Endothelial cell of umbilical vein (primary cell): ENCODE data around the gene CHST8. TPM values are rescaled to one million over a fixed set of nuclear protein-coding genes. Genes with fewer than 3 reads are reported as not detected.

Source experiments
- BruUV-seq: library from RNA; stranded (reverse); fragments of 400-500 nt; replicated peaks from 2 replicates; lab custom pipeline; 2021; lab: Mats Ljungman, UMichigan
- CTCF ChIA-PET: fragments of 300-600, 350-600 bp; sonication (Branson Sonifier 250); formaldehyde crosslinking; loops from one replicate; lab custom pipeline; 2021; ENCODE audit warnings: antibody characterized with exemption, inconsistent platforms; lab: Charles Lee
- POLR2A ChIA-PET: fragments of 300-600, 350-600 bp; sonication (Branson Sonifier 250); formaldehyde crosslinking; loops from one replicate; lab custom pipeline; 2021; ENCODE audit warnings: antibody characterized with exemption, inconsistent platforms; lab: Charles Lee
- DNase-seq: peaks from one replicate; pipeline ENCODE4 v3.0.0-alpha.2; 2011; ENCODE audit warnings: low read depth, low spot score
- FAIRE-seq: peaks from 2 replicates; lab custom pipeline; 2011; peaks lifted over from hg19 to GRCh38; lab: Jason Lieb, UNC
- H2AFZ ChIP-seq: 2 replicates; pipeline ENCODE4 v1.6.0; 2012; ENCODE audit warnings: low read depth, low read length, control low read depth, inconsistent platforms
- H3K27ac ChIP-seq: 2 replicates; pipeline ENCODE4 v1.5.1; 2011; ENCODE audit warnings: low read depth, mild to moderate bottlenecking, control low read depth, low read length, moderate library complexity; ENCODE audit not compliant: insufficient read depth
- H3K27me3 ChIP-seq, 2 experiments: 2 replicates each; pipeline versions ENCODE4 v1.6.0 to v1.6.1; 2011; ENCODE audit warnings: low read length in 2 of 2, mixed read lengths in 1 of 2; ENCODE audit not compliant: control insufficient read depth in 2 of 2, insufficient read depth in 2 of 2
- H3K36me3 ChIP-seq, 2 experiments: 2 replicates in 1 of 2; 3 replicates in 1 of 2; pipeline ENCODE4 v1.5.1; 2011; ENCODE audit warnings: low read length in 2 of 2, mild to moderate bottlenecking in 1 of 2, moderate library complexity in 1 of 2; ENCODE audit not compliant: control insufficient read depth in 2 of 2, insufficient read depth in 2 of 2; ENCODE audit errors: extremely low read depth in 1 of 2
- H3K4me1 ChIP-seq: 3 replicates; pipeline ENCODE4 v1.5.1; 2011; ENCODE audit warnings: mild to moderate bottlenecking, low read length; ENCODE audit not compliant: control insufficient read depth, insufficient read depth; ENCODE audit errors: extremely low read depth
- H3K4me2 ChIP-seq: 2 replicates; pipeline ENCODE4 v1.6.1; 2011; ENCODE audit warnings: low read length, control low read depth, mixed read lengths; ENCODE audit not compliant: insufficient read depth
- H3K4me3 ChIP-seq, 3 experiments: fragments of 200-600 bp in 1 of 3; sonication (generic), shearing (Covaris generic) in 1 of 3; replicated peaks in 1 of 3; 2 replicates each; pipeline ENCODE4 v1.5.1; 2011 to 2016; ENCODE audit warnings: control low read depth in 3 of 3, low read length in 3 of 3, mild to moderate bottlenecking in 2 of 3, inconsistent platforms in 1 of 3, low read depth in 1 of 3, moderate library complexity in 1 of 3; ENCODE audit not compliant: insufficient read depth in 1 of 3
- H3K79me2 ChIP-seq: 2 replicates; pipeline ENCODE4 v1.6.0; 2012; ENCODE audit warnings: low read length, inconsistent platforms; ENCODE audit not compliant: control insufficient read depth, insufficient read depth
- H3K9ac ChIP-seq: replicated peaks from 2 replicates; pipeline ENCODE3; 2011; ENCODE audit warnings: low read length, control low read depth; ENCODE audit not compliant: insufficient read depth; ENCODE audit errors: extremely low read depth
- H3K9me1 ChIP-seq: replicated peaks from 3 replicates; pipeline ENCODE4 v1.6.0; 2011; ENCODE audit warnings: mild to moderate bottlenecking, low read length; ENCODE audit not compliant: control insufficient read depth, insufficient read depth; ENCODE audit errors: extremely low read depth
- H3K9me3 ChIP-seq: replicated peaks from 2 replicates; pipeline ENCODE4 v1.5.1; 2012; ENCODE audit warnings: low read length, inconsistent platforms; ENCODE audit not compliant: control insufficient read depth, insufficient read depth
- H4K20me1 ChIP-seq: replicated peaks from 2 replicates; pipeline ENCODE3; 2011; ENCODE audit warnings: mild to moderate bottlenecking, low read length; ENCODE audit not compliant: control insufficient read depth, insufficient read depth; ENCODE audit errors: extremely low read depth
- CTCF ChIP-seq, 2 donors: IDR thresholded peaks; 1 replicate in 1 of 2; 2 replicates in 1 of 2; pipeline ENCODE4 v1.5.1; 2011; ENCODE audit warnings: low read length in 2 of 2, mild to moderate bottlenecking in 2 of 2, moderate library complexity in 2 of 2, control low read depth in 1 of 2, inconsistent platforms in 1 of 2, low read depth in 1 of 2; ENCODE audit not compliant: insufficient read depth in 1 of 2; ENCODE audit errors: extremely low read depth in 1 of 2
- EZH2 ChIP-seq: IDR thresholded peaks from 2 replicates; pipeline ENCODE4 v1.6.1; 2012; ENCODE audit warnings: borderline replicate concordance, low read depth, mild to moderate bottlenecking, moderate library complexity, low read length, inconsistent platforms; ENCODE audit not compliant: severe bottlenecking
- FOS ChIP-seq: IDR thresholded peaks from 2 replicates; pipeline ENCODE4 v1.6.1; 2011; ENCODE audit warnings: mild to moderate bottlenecking, low read length, moderate library complexity, borderline replicate concordance; ENCODE audit not compliant: insufficient read depth
- GATA2 ChIP-seq: IDR thresholded peaks from 2 replicates; pipeline ENCODE4 v1.7.0; 2011; ENCODE audit warnings: low read depth, mild to moderate bottlenecking, moderate library complexity, mixed read lengths, low read length; ENCODE audit not compliant: insufficient read length, insufficient read depth
- JUN ChIP-seq: IDR thresholded peaks from 2 replicates; pipeline ENCODE4 v1.6.1; 2011; ENCODE audit warnings: borderline replicate concordance, low read depth; ENCODE audit not compliant: insufficient read length, insufficient read depth
- MAX ChIP-seq: IDR thresholded peaks from 2 replicates; pipeline ENCODE4 v1.6.1; 2011; ENCODE audit not compliant: insufficient read depth, insufficient read length
- MYC ChIP-seq: IDR thresholded peaks from one replicate; pipeline ENCODE4 v1.6.1; 2011; ENCODE audit warnings: mild to moderate bottlenecking, low read depth, low read length
- POLR2A ChIP-seq: IDR thresholded peaks from 2 replicates; pipeline ENCODE4 v1.6.1; 2012; ENCODE audit warnings: low read depth, mild to moderate bottlenecking, control low read depth, low read length
- dilution Hi-C: fragments of 300-500 bp; cut with MboI; formaldehyde crosslinking; loops from one replicate; pipeline ENCODE4 v1.15.0; 2019; ENCODE audit warnings: low sequenced_read_pairs; ENCODE audit not compliant: extremely low pct_ligation_motif_present
- intact Hi-C: fragments of 100-400 bp; cut with micrococcal nuclease; formaldehyde crosslinking; loops from one replicate; pipeline ENCODE4 v1.10.0; 2022
- polyA plus RNA-seq, 4 experiments: library from polyadenylated mRNA; depleted of rRNA in 3 of 4; stranded (reverse) in 3 of 4; unstranded in 1 of 4; fragments of >200 nt; gene quantifications; 2 replicates each; pipeline versions ENCODE4 v1.2.1 to v1.2.3, GENCODE V29; 2011 to 2012; ENCODE audit warnings: missing spikeins in 1 of 4
- total RNA-seq: library from RNA; stranded (reverse); gene quantifications from 2 replicates; pipeline ENCODE4 v1.2.3, GENCODE V29; 2021

CHST8 gene
- total and polyA plus RNA-seq, 2 donors (not counting 3 experiments of a cell fraction or from before 2014, with no cell fraction given), result not detected

GRCh38 chr19:33815380-33816340 lies 193.9 kb downstream of the CHST8 start:
- no peak for DNase-seq
- Histone ChIP-seq H3K9ac (no peak overlapping the region), H3K27ac (no peak overlapping the region), H3K4me2 (no peak overlapping the region), H3K27me3 (no peaks in the 10 kb centered on the region), H3K79me2 (no peaks in the 10 kb centered on the region), H4K20me1 (no peaks in the 10 kb centered on the region), H3K36me3 (peaks cover 0 to 24% of the 10 kb centered on the region in 2 experiments), H3K4me1 (peaks cover 15% of the 10 kb centered on the region), H3K9me3 (no peaks in the 10 kb centered on the region), H3K4me3 (no peak overlapping the region), H2AFZ (no peak overlapping the region), H3K9me1 (no peaks in the 10 kb centered on the region)
- no peak for FAIRE-seq
- dilution Hi-C loops (no loop called here), intact Hi-C loops (no loop called here)
- POLR2A ChIA-PET, result no interaction called here
- no peak for TF ChIP-seq POLR2A
- TF ChIP-seq GATA2, result no peak
- TF ChIP-seq FOS, result no peak
- TF ChIP-seq JUN, result no peak
- no peak for TF ChIP-seq MYC
- TF ChIP-seq MAX, result no peak
- TF ChIP-seq CTCF (IDR thresholded peaks at IDR 0.05; ENCODE audit: extremely low read depth in 1 of 2, insufficient read depth in 1 of 2, low read depth in 1 of 2, low read length in 2 of 2), result no peak
- TF ChIP-seq EZH2, result no peak
- CTCF ChIA-PET, result interaction anchor here (0.9 to 1.0 kb wide), 2 partner anchors 10 to 18 kb away, joined by 3 to 4 read pairs; no protein-coding TSS in a partner anchor
- no TSS peak for BruUV-seq
